ENCODE data around the gene FRY.

- TF ChIP-seq, protein P1, sequence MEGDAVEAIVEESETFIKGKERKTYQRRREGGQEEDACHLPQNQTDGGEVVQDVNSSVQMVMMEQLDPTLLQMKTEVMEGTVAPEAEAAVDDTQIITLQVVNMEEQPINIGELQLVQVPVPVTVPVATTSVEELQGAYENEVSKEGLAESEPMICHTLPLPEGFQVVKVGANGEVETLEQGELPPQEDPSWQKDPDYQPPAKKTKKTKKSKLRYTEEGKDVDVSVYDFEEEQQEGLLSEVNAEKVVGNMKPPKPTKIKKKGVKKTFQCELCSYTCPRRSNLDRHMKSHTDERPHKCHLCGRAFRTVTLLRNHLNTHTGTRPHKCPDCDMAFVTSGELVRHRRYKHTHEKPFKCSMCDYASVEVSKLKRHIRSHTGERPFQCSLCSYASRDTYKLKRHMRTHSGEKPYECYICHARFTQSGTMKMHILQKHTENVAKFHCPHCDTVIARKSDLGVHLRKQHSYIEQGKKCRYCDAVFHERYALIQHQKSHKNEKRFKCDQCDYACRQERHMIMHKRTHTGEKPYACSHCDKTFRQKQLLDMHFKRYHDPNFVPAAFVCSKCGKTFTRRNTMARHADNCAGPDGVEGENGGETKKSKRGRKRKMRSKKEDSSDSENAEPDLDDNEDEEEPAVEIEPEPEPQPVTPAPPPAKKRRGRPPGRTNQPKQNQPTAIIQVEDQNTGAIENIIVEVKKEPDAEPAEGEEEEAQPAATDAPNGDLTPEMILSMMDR (conservative IDR thresholded peaks at IDR 0.05): no peak
- TF ChIP-seq EZH2 (IDR thresholded peaks at IDR 0.05; ENCODE audit: low read depth): no peak
Measured at GRCh38 chr13:32045537-32045936, 14.0 kb downstream of the FRY start.

All from PC-9 (cell line).